ENCODE measurements around the gene GALNT3. TPM values are rescaled to one million over a fixed set of nuclear protein-coding genes. Genes with fewer than 3 reads are reported as not detected.

Gene GALNT3
- total RNA-seq, 1 experiment from 2014 or later: 9.8 TPM

GRCh38 chr2:165793779-165794535 lies at the start of gene GALNT3 (continued):
- no peak for TF ChIP-seq ZBTB33 (IDR thresholded peaks at IDR 0.05; ENCODE audit: extremely low read depth, insufficient replicate concordance, low read length)
- no peak for TF ChIP-seq ZFX (IDR thresholded peaks at IDR 0.05)
- peak; percentile 74 for TF ChIP-seq POLR2AphosphoS5 (IDR thresholded peaks at IDR 0.05; ENCODE audit: low read depth, low read length)

- no peak overlapping the region for H3K9ac ChIP-seq (ENCODE audit: low read length)
- no peaks in the 10 kb centered on the region for H3K27me3 ChIP-seq (ENCODE audit: insufficient read depth, low read length)
- H3K4me3 ChIP-seq (replicated peaks in 1 of 2; ENCODE audit: low read depth in 1 of 2, low read length in 2 of 2): no peak overlapping the region
- CTCF ChIA-PET: no interaction called here
- H3K36me3 ChIP-seq (ENCODE audit: control insufficient read depth in 1 of 2, insufficient read depth in 2 of 2, low read length in 2 of 2): no peaks in the 10 kb centered on the region
- H3K4me2 ChIP-seq (ENCODE audit: low read length): no peak overlapping the region
- no peak for TF ChIP-seq ZNF274 (IDR thresholded peaks at IDR 0.05; ENCODE audit: low read depth, low read length)
- TF ChIP-seq POLR2A (IDR thresholded peaks at IDR 0.05; ENCODE audit: borderline replicate concordance, extremely low read depth, insufficient read depth, insufficient read length): no peak
- H3K4me1 ChIP-seq (ENCODE audit: control insufficient read depth in 1 of 2, insufficient read depth in 2 of 2, low read length in 2 of 2): no peaks in the 10 kb centered on the region
- H3K79me2 ChIP-seq (ENCODE audit: insufficient read depth, low read length): no peaks in the 10 kb centered on the region
- no peaks in the 10 kb centered on the region for H3K9me2 ChIP-seq (ENCODE audit: insufficient read depth)
- DNase-seq (ENCODE audit: low read depth, low spot score) (no peak), ATAC-seq (no peak)
- no peaks in the 10 kb centered on the region for H3K9me3 ChIP-seq (ENCODE audit: control insufficient read depth in 1 of 2, insufficient read depth in 1 of 2, low read depth in 1 of 2, low read length in 2 of 2)
- intact Hi-C loops (cut with micrococcal nuclease): no loop called here
- H4K20me1 ChIP-seq (ENCODE audit: insufficient read depth): no peaks in the 10 kb centered on the region
- no peak overlapping the region for H2AFZ ChIP-seq (ENCODE audit: low read depth, low read length, poor library complexity, severe bottlenecking)
- no peak overlapping the region for H3K27ac ChIP-seq (ENCODE audit: low read depth, low read length)
- no TSS peak for BruUV-seq (replicated peaks)
- POLR2A ChIA-PET: no interaction called here
- RAD21 ChIA-PET (ENCODE audit: low non-redundant PET in 1 of 2, low total read pairs in 2 of 2, uncharacterized antibody in 2 of 2, unreplicated experiment in 2 of 2): no interaction called here
Observed at GRCh38 chr2:165843351-165843750, 49.3 kb upstream of the GALNT3 start.
